Measurements from ENCODE around the gene TBC1D4. TPM values are rescaled to one million over a fixed set of nuclear protein-coding genes. Genes with fewer than 3 reads are reported as not detected.

TBC1D4 gene
- total and polyA plus RNA-seq, 2 donors (not counting 1 experiment from before 2014, with no cell fraction given), result 10.3 to 15.4 TPM

- Histone ChIP-seq H4K20me1 (ENCODE audit: control insufficient read depth, extremely low read depth, insufficient read depth, low read length) (no peaks in the 10 kb centered on the region), H3K36me3 (ENCODE audit: control insufficient read depth, insufficient read depth, low read length) (no peaks in the 10 kb centered on the region), H3K9me3 (ENCODE audit: control insufficient read depth, insufficient read depth, low read depth, low read length) (no peaks in the 10 kb centered on the region), H3K9ac (ENCODE audit: insufficient read depth, low read length) (no peak overlapping the region), H2AFZ (ENCODE audit: low read length) (no peak overlapping the region), H3K4me1 (ENCODE audit: control insufficient read depth, extremely low read depth, insufficient read depth, low read length) (no peaks in the 10 kb centered on the region), H3K79me2 (ENCODE audit: control insufficient read depth, insufficient read depth, low read length) (no peaks in the 10 kb centered on the region), H3K27ac (ENCODE audit: insufficient read depth, low read length) (no peak overlapping the region), H3K27me3 (ENCODE audit: control insufficient read depth, insufficient read depth, low read length) (no peaks in the 10 kb centered on the region), H3K4me3 (replicated peaks in 1 of 4; ENCODE audit: control extremely low read depth in 1 of 4, insufficient read depth in 1 of 4, low read depth in 3 of 4, low read length in 4 of 4) (no peak overlapping the region), H3K4me2 (ENCODE audit: extremely low read depth, insufficient read depth, low read length) (no peak overlapping the region)
- TF ChIP-seq EZH2 (IDR thresholded peaks at IDR 0.05; ENCODE audit: low read length, missing control alignments) (no peak), CTCF (conservative IDR thresholded peaks at IDR 0.05 in 1 of 2, IDR thresholded peaks at IDR 0.05 in 1 of 2; ENCODE audit: low read depth in 1 of 2, low read length in 2 of 2) (no peak)
- DNase-seq (ENCODE audit: low read depth in 2 of 2), result no peak
Observed at GRCh38 chr13:75341028-75341427, 140.9 kb downstream of the TBC1D4 start.

- Histone ChIP-seq H3K79me2 (ENCODE audit: control insufficient read depth, insufficient read depth, low read length) (no peaks in the 10 kb centered on the region), H2AFZ (ENCODE audit: low read length) (no peak overlapping the region), H3K4me3 (replicated peaks in 1 of 4; ENCODE audit: control extremely low read depth in 1 of 4, insufficient read depth in 1 of 4, low read depth in 3 of 4, low read length in 4 of 4) (no peak overlapping the region), H3K27me3 (ENCODE audit: control insufficient read depth, insufficient read depth, low read length) (no peaks in the 10 kb centered on the region), H3K4me2 (ENCODE audit: extremely low read depth, insufficient read depth, low read length) (no peak overlapping the region), H3K4me1 (ENCODE audit: control insufficient read depth, extremely low read depth, insufficient read depth, low read length) (no peaks in the 10 kb centered on the region), H3K36me3 (ENCODE audit: control insufficient read depth, insufficient read depth, low read length) (no peaks in the 10 kb centered on the region), H4K20me1 (ENCODE audit: control insufficient read depth, extremely low read depth, insufficient read depth, low read length) (no peaks in the 10 kb centered on the region), H3K9me3 (ENCODE audit: control insufficient read depth, insufficient read depth, low read depth, low read length) (no peaks in the 10 kb centered on the region), H3K27ac (ENCODE audit: insufficient read depth, low read length) (no peak overlapping the region), H3K9ac (ENCODE audit: insufficient read depth, low read length) (no peak overlapping the region)
- DNase-seq (ENCODE audit: low read depth in 2 of 2), result no peak
- TF ChIP-seq EZH2 (IDR thresholded peaks at IDR 0.05; ENCODE audit: low read length, missing control alignments), result no peak
- TF ChIP-seq CTCF (conservative IDR thresholded peaks at IDR 0.05 in 1 of 2, IDR thresholded peaks at IDR 0.05 in 1 of 2; ENCODE audit: low read depth in 1 of 2, low read length in 2 of 2), result no peak
Observed at GRCh38 chr13:75339635-75340374, 142.2 kb downstream of the TBC1D4 start.

GRCh38 chr13:75334634-75335447, 147.1 kb downstream of the TBC1D4 start:
- no peaks in the 10 kb centered on the region for H3K79me2 ChIP-seq (ENCODE audit: control insufficient read depth, insufficient read depth, low read length)
- H3K36me3 ChIP-seq (ENCODE audit: control insufficient read depth, insufficient read depth, low read length), result no peaks in the 10 kb centered on the region
- no peak overlapping the region for H3K27ac ChIP-seq (ENCODE audit: insufficient read depth, low read length)
- no peaks in the 10 kb centered on the region for H3K27me3 ChIP-seq (ENCODE audit: control insufficient read depth, insufficient read depth, low read length)
- no peaks in the 10 kb centered on the region for H3K4me1 ChIP-seq (ENCODE audit: control insufficient read depth, extremely low read depth, insufficient read depth, low read length)
- no peak overlapping the region for H3K4me2 ChIP-seq (ENCODE audit: extremely low read depth, insufficient read depth, low read length)
- no peaks in the 10 kb centered on the region for H3K9me3 ChIP-seq (ENCODE audit: control insufficient read depth, insufficient read depth, low read depth, low read length)
- H3K4me3 ChIP-seq (replicated peaks in 1 of 4; ENCODE audit: control extremely low read depth in 1 of 4, insufficient read depth in 1 of 4, low read depth in 3 of 4, low read length in 4 of 4), result no peak overlapping the region
- no peak for DNase-seq (ENCODE audit: low read depth in 2 of 2)
- no peak overlapping the region for H2AFZ ChIP-seq (ENCODE audit: low read length)
- no peak overlapping the region for H3K9ac ChIP-seq (ENCODE audit: insufficient read depth, low read length)
- TF ChIP-seq EZH2 (IDR thresholded peaks at IDR 0.05; ENCODE audit: low read length, missing control alignments), result no peak
- no peaks in the 10 kb centered on the region for H4K20me1 ChIP-seq (ENCODE audit: control insufficient read depth, extremely low read depth, insufficient read depth, low read length)

Measured in fibroblast of lung (primary cell).